ENCODE data around the gene BCLAF1.

BCLAF1 gene

DNA sequence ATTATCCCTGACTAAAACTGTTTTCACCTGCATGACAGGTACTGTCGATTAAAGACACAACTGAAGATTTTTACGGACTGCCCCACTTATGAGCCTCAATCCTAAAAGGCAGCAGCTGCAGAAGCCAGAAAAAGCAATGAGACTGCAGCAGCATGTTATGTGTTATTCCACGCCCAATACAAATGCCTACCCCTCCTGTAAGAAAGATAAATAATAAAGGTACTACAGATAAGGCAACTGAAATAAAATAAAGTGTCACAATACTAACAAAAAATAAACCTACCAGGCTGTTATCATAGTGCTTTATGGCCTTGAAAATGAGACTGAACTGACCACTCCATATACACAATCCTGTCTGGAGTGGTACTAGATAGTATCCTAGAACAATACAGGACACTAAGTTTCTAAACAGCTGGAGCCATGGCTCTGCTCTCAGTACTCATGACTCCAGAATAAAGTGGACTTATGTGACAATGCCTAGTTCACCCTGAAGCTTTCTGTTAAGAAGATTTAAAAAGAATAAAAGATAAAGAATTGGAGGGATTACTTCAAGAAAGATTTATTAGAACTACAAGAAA, 9.5 kb downstream of the BCLAF1 start:
- Histone ChIP-seq H3K27ac (ENCODE audit: low read depth, low read length, poor library complexity, severe bottlenecking) (no peak overlapping the region), H3K36me3 (ENCODE audit: insufficient read depth, low read length) (peaks cover 78% of the 10 kb centered on the region), H3K9me2 (ENCODE audit: low read depth, low read length) (no peaks in the 10 kb centered on the region), H2AFZ (ENCODE audit: low read length) (no peak overlapping the region), H4K20me1 (ENCODE audit: insufficient read depth, low read length) (peaks cover 10% of the 10 kb centered on the region), H3K9ac (ENCODE audit: low read length) (no peak overlapping the region), H3F3A (ENCODE audit: insufficient read depth, low read length) (no peaks in the 10 kb centered on the region), H3K9me3 (ENCODE audit: low read length) (no peaks in the 10 kb centered on the region), H3K27me3 (ENCODE audit: insufficient read depth, low read length) (no peaks in the 10 kb centered on the region), H3K4me2 (ENCODE audit: low read length) (no peak overlapping the region), H3K79me2 (ENCODE audit: insufficient read depth, low read length) (peaks cover 70% of the 10 kb centered on the region), H3K4me3 (ENCODE audit: low read depth, low read length, poor library complexity, severe bottlenecking) (no peak overlapping the region), H3K4me1 (ENCODE audit: insufficient read depth, low read length, severe bottlenecking) (peaks cover 35% of the 10 kb centered on the region)
- TF ChIP-seq, protein P1, sequence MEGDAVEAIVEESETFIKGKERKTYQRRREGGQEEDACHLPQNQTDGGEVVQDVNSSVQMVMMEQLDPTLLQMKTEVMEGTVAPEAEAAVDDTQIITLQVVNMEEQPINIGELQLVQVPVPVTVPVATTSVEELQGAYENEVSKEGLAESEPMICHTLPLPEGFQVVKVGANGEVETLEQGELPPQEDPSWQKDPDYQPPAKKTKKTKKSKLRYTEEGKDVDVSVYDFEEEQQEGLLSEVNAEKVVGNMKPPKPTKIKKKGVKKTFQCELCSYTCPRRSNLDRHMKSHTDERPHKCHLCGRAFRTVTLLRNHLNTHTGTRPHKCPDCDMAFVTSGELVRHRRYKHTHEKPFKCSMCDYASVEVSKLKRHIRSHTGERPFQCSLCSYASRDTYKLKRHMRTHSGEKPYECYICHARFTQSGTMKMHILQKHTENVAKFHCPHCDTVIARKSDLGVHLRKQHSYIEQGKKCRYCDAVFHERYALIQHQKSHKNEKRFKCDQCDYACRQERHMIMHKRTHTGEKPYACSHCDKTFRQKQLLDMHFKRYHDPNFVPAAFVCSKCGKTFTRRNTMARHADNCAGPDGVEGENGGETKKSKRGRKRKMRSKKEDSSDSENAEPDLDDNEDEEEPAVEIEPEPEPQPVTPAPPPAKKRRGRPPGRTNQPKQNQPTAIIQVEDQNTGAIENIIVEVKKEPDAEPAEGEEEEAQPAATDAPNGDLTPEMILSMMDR (IDR thresholded peaks at IDR 0.05; ENCODE audit: low read length): no peak
- no peak for TF ChIP-seq EZH2 (IDR thresholded peaks at IDR 0.05; ENCODE audit: borderline replicate concordance, low read length)

DNA sequence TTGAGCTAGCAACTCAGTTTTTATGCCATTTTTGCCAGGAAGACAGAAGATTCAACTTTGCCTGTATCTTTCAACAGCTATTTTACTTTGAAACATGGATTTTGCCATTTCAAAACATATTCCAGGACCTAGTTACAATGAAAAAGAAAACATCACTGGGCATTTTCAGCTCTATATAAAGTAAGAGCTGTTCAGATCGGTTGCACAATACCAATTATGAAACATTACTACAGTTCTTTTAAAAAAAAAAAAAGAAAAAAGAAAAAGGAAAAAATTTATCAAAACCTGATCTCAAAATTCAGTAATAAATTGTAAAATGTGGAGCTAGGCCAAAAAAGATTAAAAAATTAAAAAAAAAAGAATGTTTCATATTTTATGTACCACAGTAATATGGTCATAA, 15.6 kb downstream of the BCLAF1 start:
- Histone ChIP-seq H3K4me1 (ENCODE audit: insufficient read depth, low read length, severe bottlenecking) (no peaks in the 10 kb centered on the region), H3K4me3 (ENCODE audit: low read depth, low read length, poor library complexity, severe bottlenecking) (no peak overlapping the region), H3K9me3 (ENCODE audit: low read length) (no peaks in the 10 kb centered on the region), H3K79me2 (ENCODE audit: insufficient read depth, low read length) (peaks cover 13% of the 10 kb centered on the region), H3K27ac (ENCODE audit: low read depth, low read length, poor library complexity, severe bottlenecking) (no peak overlapping the region), H3K9ac (ENCODE audit: low read length) (no peak overlapping the region), H4K20me1 (ENCODE audit: insufficient read depth, low read length) (no peaks in the 10 kb centered on the region), H3K36me3 (ENCODE audit: insufficient read depth, low read length) (peaks cover 92% of the 10 kb centered on the region), H2AFZ (ENCODE audit: low read length) (no peak overlapping the region), H3K4me2 (ENCODE audit: low read length) (no peak overlapping the region), H3K27me3 (ENCODE audit: insufficient read depth, low read length) (no peaks in the 10 kb centered on the region), H3K9me2 (ENCODE audit: low read depth, low read length) (no peaks in the 10 kb centered on the region), H3F3A (ENCODE audit: insufficient read depth, low read length) (no peaks in the 10 kb centered on the region)
- no peak for TF ChIP-seq EZH2 (IDR thresholded peaks at IDR 0.05; ENCODE audit: borderline replicate concordance, low read length)
- TF ChIP-seq, protein P1 (IDR thresholded peaks at IDR 0.05; ENCODE audit: low read length): no peak

DNA sequence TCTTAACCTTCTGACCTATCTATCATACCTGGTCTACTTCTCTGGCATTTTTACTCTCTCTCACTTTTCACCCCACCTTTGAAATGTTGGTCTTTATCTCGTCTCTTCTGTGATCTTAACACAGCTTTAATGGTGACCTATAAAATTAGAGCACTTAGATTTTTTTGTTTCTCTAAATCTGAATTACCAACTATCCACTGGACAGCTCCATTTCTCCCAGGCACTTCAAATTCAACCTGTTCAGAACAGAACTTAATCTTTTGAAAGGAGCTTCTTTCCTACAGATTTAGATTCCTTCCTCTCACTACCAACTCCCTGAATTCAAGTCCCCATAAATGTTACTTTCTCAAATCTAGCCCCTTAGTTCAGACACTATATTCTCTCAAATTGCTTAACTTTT, 24.5 kb downstream of the BCLAF1 start:
- peaks cover 99% of the 10 kb centered on the region for H3K36me3 ChIP-seq (ENCODE audit: insufficient read depth, low read length)
- peaks cover 10% of the 10 kb centered on the region for H4K20me1 ChIP-seq (ENCODE audit: insufficient read depth, low read length)
- H3K27me3 ChIP-seq (ENCODE audit: insufficient read depth, low read length): no peaks in the 10 kb centered on the region
- H3K9me3 ChIP-seq (ENCODE audit: low read length): no peaks in the 10 kb centered on the region
- no peak overlapping the region for H2AFZ ChIP-seq (ENCODE audit: low read length)
- no peaks in the 10 kb centered on the region for H3K4me1 ChIP-seq (ENCODE audit: insufficient read depth, low read length, severe bottlenecking)
- no peak overlapping the region for H3K9ac ChIP-seq (ENCODE audit: low read length)
- TF ChIP-seq, protein P1 (IDR thresholded peaks at IDR 0.05; ENCODE audit: low read length): no peak
- TF ChIP-seq EZH2 (IDR thresholded peaks at IDR 0.05; ENCODE audit: borderline replicate concordance, low read length): no peak
- H3F3A ChIP-seq (ENCODE audit: insufficient read depth, low read length): no peaks in the 10 kb centered on the region
- H3K4me3 ChIP-seq (ENCODE audit: low read depth, low read length, poor library complexity, severe bottlenecking): no peak overlapping the region
- peaks cover 9% of the 10 kb centered on the region; the same call in 1 of the 2 replicates for H3K79me2 ChIP-seq (ENCODE audit: insufficient read depth, low read length)
- no peaks in the 10 kb centered on the region for H3K9me2 ChIP-seq (ENCODE audit: low read depth, low read length)
- H3K4me2 ChIP-seq (ENCODE audit: low read length): no peak overlapping the region
- no peak overlapping the region for H3K27ac ChIP-seq (ENCODE audit: low read depth, low read length, poor library complexity, severe bottlenecking)
